Measurements from ENCODE around the gene GALNT1. TPM values are rescaled to one million over a fixed set of nuclear protein-coding genes. Genes with fewer than 3 reads are reported as not detected.

Gene GALNT1
- polyA plus RNA-seq, 1 donor (not counting 4 experiments of a cell fraction or from before 2014, with no cell fraction given), result 69.4 TPM

- H2AFZ ChIP-seq (ENCODE audit: control insufficient read depth, low read length), result no peak overlapping the region
- no peaks in the 10 kb centered on the region for H3K79me2 ChIP-seq (ENCODE audit: control insufficient read depth, insufficient read depth, low read length)
- FAIRE-seq, result no peak
- H3K9ac ChIP-seq (ENCODE audit: control insufficient read depth, extremely low read depth, insufficient read depth, low read length), result no peak overlapping the region
- TF ChIP-seq EZH2 (IDR thresholded peaks at IDR 0.05; ENCODE audit: low read length) (no peak), CTCF (optimal IDR thresholded peaks at IDR 0.05 in 1 of 3, IDR thresholded peaks at IDR 0.05 in 1 of 3, conservative IDR thresholded peaks at IDR 0.05 in 1 of 3; ENCODE audit: extremely low read depth in 1 of 3, insufficient read depth in 2 of 3, low read length in 3 of 3) (no peak)
- H4K20me1 ChIP-seq (ENCODE audit: control insufficient read depth, extremely low read depth, insufficient read depth, low read length), result no peaks in the 10 kb centered on the region
- H3K4me3 ChIP-seq (ENCODE audit: control insufficient read depth in 2 of 3, extremely low read depth in 1 of 3, insufficient read depth in 2 of 3, low read depth in 1 of 3, low read length in 3 of 3), result no peak overlapping the region
- H3K4me1 ChIP-seq (ENCODE audit: control insufficient read depth, extremely low read depth, insufficient read depth, low read length), result peaks cover 5% of the 10 kb centered on the region
- H3K36me3 ChIP-seq (ENCODE audit: control insufficient read depth in 2 of 2, extremely low read depth in 1 of 2, insufficient read depth in 2 of 2, low read length in 2 of 2), result peaks cover 0 to 3% of the 10 kb centered on the region in 2 experiments
- dilution Hi-C loops (cut with MboI; ENCODE audit: extremely low pct_ligation_motif_present, low sequenced_read_pairs), result no loop called here
- no peak overlapping the region for H3K4me2 ChIP-seq (ENCODE audit: control insufficient read depth, extremely low read depth, insufficient read depth, low read depth, low read length)
- no peak for DNase-seq (ENCODE audit: low read depth, low spot score)
- no peak overlapping the region for H3K27ac ChIP-seq (ENCODE audit: control insufficient read depth, insufficient read depth, low read length)
- H3K9me1 ChIP-seq (ENCODE audit: control insufficient read depth, extremely low read depth, insufficient read depth, low read length), result no peaks in the 10 kb centered on the region
- no peaks in the 10 kb centered on the region for H3K9me3 ChIP-seq (ENCODE audit: control insufficient read depth, low read depth, low read length)
- H3K27me3 ChIP-seq (ENCODE audit: control insufficient read depth, extremely low read depth, insufficient read depth, low read length), result no peaks in the 10 kb centered on the region
These were observed 110.1 kb downstream of the GALNT1 start for GRCh38 chr18:35691625-35692024.

- no peak overlapping the region for H3K9ac ChIP-seq (ENCODE audit: control insufficient read depth, extremely low read depth, insufficient read depth, low read length)
- H3K27ac ChIP-seq (ENCODE audit: control insufficient read depth, insufficient read depth, low read length), result no peak overlapping the region
- H3K4me3 ChIP-seq (ENCODE audit: control insufficient read depth in 2 of 3, extremely low read depth in 1 of 3, insufficient read depth in 2 of 3, low read depth in 1 of 3, low read length in 3 of 3), result no peak overlapping the region
- TF ChIP-seq EZH2 (IDR thresholded peaks at IDR 0.05; ENCODE audit: low read length) (no peak), CTCF (optimal IDR thresholded peaks at IDR 0.05 in 1 of 3, IDR thresholded peaks at IDR 0.05 in 1 of 3, conservative IDR thresholded peaks at IDR 0.05 in 1 of 3; ENCODE audit: extremely low read depth in 1 of 3, insufficient read depth in 2 of 3, low read length in 3 of 3) (no peak)
- FAIRE-seq, result no peak
- DNase-seq (ENCODE audit: low read depth, low spot score), result no peak
- no peaks in the 10 kb centered on the region for H3K79me2 ChIP-seq (ENCODE audit: control insufficient read depth, insufficient read depth, low read length)
- dilution Hi-C loops (cut with MboI; ENCODE audit: extremely low pct_ligation_motif_present, low sequenced_read_pairs), result no loop called here
- no peaks in the 10 kb centered on the region for H4K20me1 ChIP-seq (ENCODE audit: control insufficient read depth, extremely low read depth, insufficient read depth, low read length)
- no peaks in the 10 kb centered on the region for H3K27me3 ChIP-seq (ENCODE audit: control insufficient read depth, extremely low read depth, insufficient read depth, low read length)
- H3K9me1 ChIP-seq (ENCODE audit: control insufficient read depth, extremely low read depth, insufficient read depth, low read length), result no peaks in the 10 kb centered on the region
- H3K36me3 ChIP-seq (ENCODE audit: control insufficient read depth in 2 of 2, extremely low read depth in 1 of 2, insufficient read depth in 2 of 2, low read length in 2 of 2), result peaks cover 0 to 3% of the 10 kb centered on the region in 2 experiments
- peaks cover 9% of the 10 kb centered on the region for H3K4me1 ChIP-seq (ENCODE audit: control insufficient read depth, extremely low read depth, insufficient read depth, low read length)
- H3K4me2 ChIP-seq (ENCODE audit: control insufficient read depth, extremely low read depth, insufficient read depth, low read depth, low read length), result no peak overlapping the region
- H2AFZ ChIP-seq (ENCODE audit: control insufficient read depth, low read length), result no peak overlapping the region
- H3K9me3 ChIP-seq (ENCODE audit: control insufficient read depth, low read depth, low read length), result no peaks in the 10 kb centered on the region
These were observed 111.3 kb downstream of the GALNT1 start for GRCh38 chr18:35692866-35693265.

Data from keratinocyte (primary cell).